GM12891 (cell line): ENCODE data around the gene UNC5A. TPM values are rescaled to one million over a fixed set of nuclear protein-coding genes. Genes with fewer than 3 reads are reported as not detected.

Experiments
- DNase-seq: peaks from one replicate; pipeline ENCODE4 v3.0.0; 2011; ENCODE audit warnings: low spot score; ENCODE audit not compliant: insufficient read length
- FAIRE-seq: peaks from 2 replicates; lab custom pipeline; 2011; peaks lifted over from hg19 to GRCh38; lab: Jason Lieb, UNC
- PAX5 ChIP-seq: IDR thresholded peaks from 2 replicates; pipeline ENCODE4 v1.6.1; 2011; ENCODE audit warnings: low read length, moderate library complexity, mild to moderate bottlenecking; ENCODE audit not compliant: insufficient read depth, severe bottlenecking
- POLR2A ChIP-seq: IDR thresholded peaks from 2 replicates; pipeline ENCODE4 v1.6.1; 2011; ENCODE audit warnings: low read depth, low read length, control low read depth
- POLR2AphosphoS5 ChIP-seq: IDR thresholded peaks from 2 replicates; pipeline ENCODE4 v1.6.1; 2011; ENCODE audit warnings: low read depth, low read length, control low read depth
- POU2F2 ChIP-seq: IDR thresholded peaks from 2 replicates; pipeline ENCODE4 v1.6.1; 2011; ENCODE audit warnings: low read depth, mild to moderate bottlenecking, control low read depth, low read length, moderate library complexity
- SPI1 ChIP-seq: IDR thresholded peaks from 2 replicates; pipeline ENCODE4 v1.6.1; 2011; ENCODE audit warnings: low read depth, low read length, control low read depth
- TAF1 ChIP-seq: IDR thresholded peaks from 2 replicates; pipeline ENCODE4 v1.6.1; 2011; ENCODE audit warnings: low read depth, low read length, control low read depth
- polyA plus RNA-seq: library from polyadenylated mRNA; unstranded; fragments of >200 nt; gene quantifications from one replicate; pipeline ENCODE4 v1.2.1, GENCODE V29; 2012; ENCODE audit warnings: low read depth, missing spikeins, inconsistent platforms; ENCODE audit not compliant: missing spikeins

UNC5A gene
- polyA plus RNA-seq: not detected

DNA sequence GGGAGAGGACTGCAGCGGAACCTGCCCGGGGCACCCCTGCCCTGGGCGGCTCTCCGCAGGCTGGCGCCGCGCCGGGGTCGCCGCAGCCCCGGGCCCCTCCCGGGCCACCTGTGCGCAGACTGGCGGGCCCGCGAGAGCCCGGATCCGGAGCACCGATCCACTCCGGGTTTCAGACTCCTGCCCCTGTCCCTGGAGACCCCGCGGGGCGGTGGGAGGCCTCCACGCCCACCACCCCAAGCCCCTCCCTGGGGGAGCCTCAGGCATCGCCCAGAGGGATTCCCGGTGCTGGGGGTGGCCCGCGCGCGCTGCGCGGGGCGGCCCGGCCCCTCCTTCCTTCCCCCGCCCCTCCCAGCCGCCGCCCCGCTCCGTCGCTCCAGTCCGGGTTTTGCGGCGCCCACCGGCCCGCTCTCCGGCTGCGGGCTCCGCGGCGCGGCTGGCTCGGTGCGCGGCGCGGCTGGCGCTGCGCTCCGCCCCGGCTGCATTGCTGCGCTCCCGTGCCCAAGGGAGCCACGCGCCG is at the start of gene UNC5A:
Gene UNC5A (plus strand): TSS at position 479 of the 517 bp plus-strand sequence. CDS start 192 bp downstream, outside the sequence.
- TF ChIP-seq PAX5 (no peak), POU2F2 (no peak), SPI1 (no peak), TAF1 (no peak), POLR2A (no peak), POLR2AphosphoS5 (no peak)
- FAIRE-seq: no peak
- DNase-seq: peak; percentile 73

DNA sequence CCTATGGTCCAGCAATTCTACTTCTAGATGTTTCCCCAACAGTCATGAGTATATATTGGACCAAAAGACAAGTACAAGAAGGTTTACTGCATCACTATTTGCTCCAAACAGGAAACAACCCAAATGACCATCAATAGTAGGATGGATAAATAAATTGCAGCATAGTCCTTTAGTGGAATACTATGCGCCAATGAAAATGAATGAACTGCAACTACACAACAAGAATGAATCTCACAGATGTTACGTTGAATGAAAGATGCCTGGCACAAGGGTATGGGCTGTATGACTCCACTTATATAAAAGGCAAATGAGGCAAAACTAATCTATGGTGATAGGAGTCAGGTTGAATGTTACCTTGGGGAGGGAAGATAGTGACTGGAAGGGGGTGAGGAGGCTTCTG is 48.6 kb upstream of the UNC5A start:
- no peak for DNase-seq
- FAIRE-seq: no peak
- TF ChIP-seq POLR2AphosphoS5 (no peak), POLR2A (no peak), SPI1 (no peak), PAX5 (no peak), POU2F2 (no peak)

DNA sequence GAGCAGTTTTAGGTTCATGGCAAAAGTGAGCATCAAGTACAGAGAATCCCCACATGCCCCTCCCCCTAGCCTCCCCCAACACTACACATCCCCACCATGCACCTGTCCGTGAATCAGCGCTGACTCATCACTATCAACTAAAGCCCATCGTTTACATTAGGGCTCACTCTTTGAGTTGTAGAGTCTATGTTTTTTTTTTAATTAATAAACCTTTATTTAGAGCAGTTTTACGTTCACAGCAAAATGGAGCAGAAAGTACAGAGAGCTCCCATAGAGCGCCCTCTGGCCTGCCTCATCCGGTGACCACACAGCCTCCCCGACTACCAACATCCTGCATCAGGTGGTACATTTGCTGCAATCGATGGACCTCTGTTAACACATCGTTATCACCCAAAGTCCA is 47.9 kb upstream of the UNC5A start:
- no peak for DNase-seq
- TF ChIP-seq TAF1 (no peak), PAX5 (no peak), POLR2A (no peak), POU2F2 (no peak), POLR2AphosphoS5 (no peak), SPI1 (no peak)
- no peak for FAIRE-seq

DNA sequence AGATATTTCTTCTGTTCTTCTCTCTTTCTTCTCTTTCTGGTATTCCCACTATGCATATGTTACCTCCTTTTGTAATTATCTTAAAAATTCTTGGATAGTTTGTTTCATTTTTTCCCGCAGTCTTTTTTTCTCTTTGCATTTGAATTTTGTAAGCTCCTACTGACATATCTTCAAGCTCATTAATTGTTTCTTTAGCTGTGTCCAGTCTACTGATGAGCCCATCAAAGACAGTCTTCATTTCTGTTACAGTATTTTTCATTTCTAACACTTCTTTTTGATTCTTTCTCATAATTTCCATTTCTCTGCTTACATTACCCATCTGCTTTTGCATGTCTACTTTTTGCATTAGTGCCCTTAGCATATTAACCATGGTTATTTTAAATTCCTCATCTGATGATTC is 44.7 kb upstream of the UNC5A start:
- TF ChIP-seq TAF1: no peak
- TF ChIP-seq SPI1: no peak
- no peak for TF ChIP-seq POLR2AphosphoS5
- DNase-seq: no peak
- FAIRE-seq: no peak

DNA sequence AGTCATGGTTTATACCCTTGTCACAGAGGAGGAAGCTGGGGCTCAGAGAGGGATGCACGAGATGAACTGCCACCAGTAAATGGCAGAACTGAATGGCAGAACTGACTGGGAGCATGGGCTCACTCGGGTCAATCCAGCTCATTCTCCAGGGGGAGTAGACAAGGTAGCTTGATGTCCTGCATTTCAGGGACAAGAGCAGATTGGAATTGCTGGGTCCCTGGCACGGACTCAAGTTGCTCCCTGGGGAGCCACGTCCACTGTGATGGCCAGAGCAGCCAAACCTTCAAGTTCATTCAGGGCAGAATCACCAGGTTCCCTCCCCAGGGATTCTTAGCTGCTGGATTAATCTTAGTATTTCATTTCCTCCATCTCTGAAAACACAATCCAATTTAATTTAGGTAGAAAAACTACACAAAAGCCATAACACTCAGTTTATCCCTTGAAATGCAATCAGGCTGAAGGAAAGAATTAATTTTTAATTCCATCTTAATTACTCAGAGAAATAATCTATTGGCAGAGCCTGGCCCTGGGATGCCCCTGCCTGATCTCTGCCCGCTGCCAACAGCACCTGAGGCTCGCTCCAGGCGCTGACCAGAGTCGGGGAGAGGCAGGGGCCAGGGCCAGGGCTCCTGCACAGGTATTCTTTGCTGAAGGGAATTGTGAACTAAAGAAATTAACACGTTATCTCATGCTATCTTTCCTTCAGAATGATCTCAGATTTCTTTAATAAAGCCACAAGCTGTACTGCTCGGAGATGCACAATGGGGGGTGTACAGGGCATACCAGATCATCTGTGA is 42.0 kb upstream of the UNC5A start:
- no peak for DNase-seq
- TF ChIP-seq POU2F2: no peak
- no peak for TF ChIP-seq PAX5
- TF ChIP-seq POLR2AphosphoS5: no peak
- TF ChIP-seq POLR2A: no peak
- TF ChIP-seq TAF1: no peak
- no peak for TF ChIP-seq SPI1
- no peak for FAIRE-seq

DNA sequence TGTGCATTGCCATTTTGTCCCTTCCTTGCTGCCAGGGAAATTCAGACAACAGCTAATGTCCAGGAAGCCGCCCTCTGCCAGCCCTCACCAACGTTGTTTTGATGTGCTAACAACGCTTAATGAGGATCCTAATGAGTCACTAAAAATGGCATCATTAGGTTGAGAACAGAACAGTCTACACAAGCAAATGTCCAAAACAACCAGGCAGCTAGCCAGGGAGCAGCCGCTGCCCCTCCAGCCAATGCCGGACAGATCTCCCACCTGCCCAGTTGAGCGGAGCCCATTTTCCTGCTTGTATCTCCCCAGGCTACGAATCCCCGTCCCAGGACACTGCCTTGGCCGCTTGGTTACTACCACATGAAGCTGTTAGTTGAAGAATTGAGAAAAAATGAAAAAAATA is 40.4 kb upstream of the UNC5A start:
- no peak for DNase-seq
- TF ChIP-seq POLR2AphosphoS5 (no peak), SPI1 (no peak), POLR2A (no peak), TAF1 (no peak)

DNA sequence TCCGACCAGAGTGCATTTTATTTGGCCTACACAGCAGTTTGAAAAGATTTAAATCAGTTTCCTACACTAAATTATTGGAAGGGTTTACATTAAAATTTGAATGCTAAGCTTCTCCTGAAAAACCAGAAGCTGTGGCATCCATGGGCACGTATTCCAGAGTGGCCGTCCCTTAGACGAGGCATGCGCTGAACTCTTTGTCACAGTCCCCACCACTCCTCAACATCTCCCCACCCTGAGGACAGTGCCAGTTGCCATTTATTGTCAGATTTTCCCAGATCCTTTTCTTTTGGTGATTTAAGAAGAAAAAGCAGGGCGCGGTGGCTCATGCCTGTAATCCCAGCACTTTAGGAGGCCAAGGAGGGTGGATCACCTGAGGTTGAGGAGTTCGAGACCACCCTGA is 39.9 kb upstream of the UNC5A start:
- TF ChIP-seq POLR2A (no peak), TAF1 (no peak), POLR2AphosphoS5 (no peak), POU2F2 (no peak), SPI1 (no peak), PAX5 (no peak)
- no peak for FAIRE-seq
- no peak for DNase-seq

More for the DNA sequence above, 40.4 kb upstream of the UNC5A start:
- FAIRE-seq: no peak

DNA sequence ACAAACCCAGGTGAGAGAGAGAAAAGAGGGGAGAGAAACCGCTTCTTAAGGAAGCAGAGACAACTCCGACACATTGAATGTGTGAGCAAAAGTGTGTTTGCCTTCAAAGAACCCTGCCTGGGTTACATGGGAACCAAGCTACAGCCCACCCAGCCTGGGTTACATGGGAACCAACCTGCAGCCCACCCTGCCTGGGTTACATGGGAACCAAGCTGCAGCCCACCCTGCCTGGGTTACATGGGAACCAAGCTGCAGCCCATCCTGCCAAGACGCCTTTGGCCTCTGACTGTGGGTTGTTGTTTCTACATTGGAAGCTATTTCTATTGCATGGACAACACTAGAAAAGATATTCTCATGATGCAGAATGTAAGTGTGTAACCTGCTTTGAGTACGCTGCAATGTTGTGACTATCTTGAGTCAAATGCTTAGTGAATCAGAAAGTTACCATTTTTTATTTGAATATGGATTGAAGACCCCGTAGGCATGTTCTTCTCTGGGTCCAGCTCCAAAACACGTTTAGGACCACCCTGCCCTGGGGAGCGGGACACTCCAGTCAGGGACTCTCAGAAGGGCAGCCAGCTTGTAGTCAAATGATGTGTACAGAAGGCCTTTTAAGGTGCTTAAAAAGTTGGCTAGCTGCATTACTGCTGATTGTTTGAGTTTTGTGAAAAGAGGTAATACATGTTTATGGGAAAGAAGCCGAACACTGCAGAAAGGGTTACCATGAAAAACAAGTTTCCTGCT is 39.1 kb upstream of the UNC5A start:
- TF ChIP-seq POLR2A (no peak), POLR2AphosphoS5 (no peak)
- DNase-seq (no peak), FAIRE-seq (no peak)

DNA sequence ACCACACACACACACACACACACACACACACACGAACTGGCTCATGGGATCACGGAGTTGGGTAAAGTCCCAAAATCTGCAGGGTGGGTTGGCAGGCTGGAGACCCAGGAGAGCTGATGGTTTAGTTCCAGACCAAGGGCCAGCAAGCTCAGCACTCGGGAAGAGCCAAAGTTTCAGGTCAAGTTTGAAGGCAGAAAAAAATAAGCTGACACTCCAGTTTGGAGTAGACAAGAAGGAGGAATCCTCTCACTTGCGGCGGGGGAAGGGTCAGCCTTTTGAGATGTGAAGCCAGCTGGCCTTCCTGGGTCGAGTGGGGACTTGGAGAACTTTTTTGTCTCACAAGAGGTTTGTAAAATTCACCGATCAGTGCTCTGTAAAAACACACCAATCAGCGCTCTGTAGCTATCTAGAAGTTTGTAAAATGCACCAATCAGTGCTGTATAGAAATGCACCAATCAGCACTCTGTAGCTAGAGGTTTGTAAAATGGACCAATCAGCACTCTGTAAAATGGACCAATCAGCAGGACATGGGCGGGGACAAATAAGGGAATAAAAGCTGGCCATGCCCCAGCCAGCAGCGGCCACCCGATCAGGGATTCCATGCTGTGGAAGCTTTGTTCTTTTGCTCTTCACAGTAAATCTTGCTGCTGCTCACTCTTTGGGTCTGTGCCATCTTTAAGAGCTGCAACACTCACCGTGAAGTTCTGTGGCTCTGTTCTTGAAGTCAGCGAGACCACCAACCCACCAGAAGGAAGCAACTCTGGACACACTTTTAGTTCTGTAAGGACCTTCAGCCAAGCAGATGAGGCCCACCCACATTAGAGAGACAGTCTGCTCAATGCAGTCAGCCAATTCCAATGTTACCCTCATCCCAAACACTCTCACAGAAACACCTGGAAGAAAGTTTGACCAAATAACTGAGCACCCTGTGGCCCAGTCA is 37.8 kb upstream of the UNC5A start:
- FAIRE-seq: no peak
- TF ChIP-seq SPI1 (no peak), TAF1 (no peak)
- no peak for DNase-seq
